BE2C (cell line): ENCODE data around the gene POMGNT2.
A peak's percentile ranks its signal among the peaks of the same experiment; 100 is the strongest.
"Not testable (repeated sequence)": the region's sequence is repeated elsewhere in the genome, so short reads cannot be mapped to it uniquely, and the experiment has no call there.

ENCODE experiments used
- DNase-seq: peaks from one replicate; pipeline ENCODE4 v3.0.0-alpha.2; 2020
- H3K27me3 ChIP-seq: fragments of 250-450 bp; sonication (Bioruptor Pico); 2 replicates; pipeline ENCODE4 v1.5.1; 2020; ENCODE audit warnings: mild to moderate bottlenecking
- H3K36me3 ChIP-seq: fragments of 250-450 bp; sonication (Bioruptor Pico); 2 replicates; pipeline ENCODE4 v1.5.1; 2020; ENCODE audit warnings: mild to moderate bottlenecking
- H3K4me1 ChIP-seq: fragments of 250-450 bp; sonication (Bioruptor Pico); 2 replicates; pipeline ENCODE4 v1.5.1; 2020
- H3K4me3 ChIP-seq: 2 replicates; pipeline ENCODE4 v1.5.1; 2011; ENCODE audit warnings: low read depth, low read length
- H3K9me3 ChIP-seq: fragments of 250-450 bp; sonication (Bioruptor Pico); 2 replicates; pipeline ENCODE4 v1.5.1; 2020
- TF ChIP-seq, protein P1 (sequence below): IDR thresholded peaks from 2 replicates; pipeline ENCODE4 v1.5.1; 2012; ENCODE audit warnings: mild to moderate bottlenecking, low read depth, low read length

Gene POMGNT2

DNA sequence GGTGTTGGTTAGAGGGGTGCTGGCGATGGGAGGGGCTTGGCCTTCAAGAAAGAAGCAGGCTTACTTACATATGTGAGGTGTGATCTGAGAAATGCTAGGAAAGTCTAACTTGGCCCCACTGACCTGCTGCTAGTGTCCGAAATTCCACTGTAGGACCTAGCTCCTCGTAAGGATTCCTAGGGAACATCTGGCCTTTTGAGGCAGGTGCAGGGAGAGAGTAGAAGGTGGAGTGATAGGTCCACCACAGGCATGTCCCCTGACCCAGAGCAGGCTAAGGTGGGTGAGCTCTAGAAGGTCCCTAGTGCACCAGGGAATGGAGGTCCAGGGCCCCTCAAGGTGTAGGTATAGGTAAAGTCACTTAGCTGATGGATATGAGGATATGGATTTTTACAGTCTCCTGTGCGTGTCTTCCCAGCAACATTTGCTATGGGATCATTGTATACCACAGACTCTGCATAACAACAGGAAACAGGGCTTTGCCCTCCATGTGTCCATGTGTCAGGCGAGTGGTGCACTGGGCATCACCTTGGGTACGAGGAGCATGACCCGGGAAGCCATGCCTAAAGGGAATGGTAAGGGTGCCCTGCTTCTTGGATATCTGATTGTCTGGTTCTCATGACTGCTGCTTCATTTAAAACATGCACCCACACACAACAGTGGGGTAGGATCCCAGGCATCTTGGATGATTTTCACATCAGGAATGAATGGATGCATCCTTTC is 32.6 kb downstream of the POMGNT2 start:
- Histone ChIP-seq H3K36me3 (no peaks in the 10 kb centered on the region), H3K4me3 (no peak overlapping the region), H3K9me3 (no peaks in the 10 kb centered on the region), H3K27me3 (no peaks in the 10 kb centered on the region), H3K4me1 (no peaks in the 10 kb centered on the region)
- TF ChIP-seq, protein P1, sequence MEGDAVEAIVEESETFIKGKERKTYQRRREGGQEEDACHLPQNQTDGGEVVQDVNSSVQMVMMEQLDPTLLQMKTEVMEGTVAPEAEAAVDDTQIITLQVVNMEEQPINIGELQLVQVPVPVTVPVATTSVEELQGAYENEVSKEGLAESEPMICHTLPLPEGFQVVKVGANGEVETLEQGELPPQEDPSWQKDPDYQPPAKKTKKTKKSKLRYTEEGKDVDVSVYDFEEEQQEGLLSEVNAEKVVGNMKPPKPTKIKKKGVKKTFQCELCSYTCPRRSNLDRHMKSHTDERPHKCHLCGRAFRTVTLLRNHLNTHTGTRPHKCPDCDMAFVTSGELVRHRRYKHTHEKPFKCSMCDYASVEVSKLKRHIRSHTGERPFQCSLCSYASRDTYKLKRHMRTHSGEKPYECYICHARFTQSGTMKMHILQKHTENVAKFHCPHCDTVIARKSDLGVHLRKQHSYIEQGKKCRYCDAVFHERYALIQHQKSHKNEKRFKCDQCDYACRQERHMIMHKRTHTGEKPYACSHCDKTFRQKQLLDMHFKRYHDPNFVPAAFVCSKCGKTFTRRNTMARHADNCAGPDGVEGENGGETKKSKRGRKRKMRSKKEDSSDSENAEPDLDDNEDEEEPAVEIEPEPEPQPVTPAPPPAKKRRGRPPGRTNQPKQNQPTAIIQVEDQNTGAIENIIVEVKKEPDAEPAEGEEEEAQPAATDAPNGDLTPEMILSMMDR = no peak
- DNase-seq = no peak

DNA sequence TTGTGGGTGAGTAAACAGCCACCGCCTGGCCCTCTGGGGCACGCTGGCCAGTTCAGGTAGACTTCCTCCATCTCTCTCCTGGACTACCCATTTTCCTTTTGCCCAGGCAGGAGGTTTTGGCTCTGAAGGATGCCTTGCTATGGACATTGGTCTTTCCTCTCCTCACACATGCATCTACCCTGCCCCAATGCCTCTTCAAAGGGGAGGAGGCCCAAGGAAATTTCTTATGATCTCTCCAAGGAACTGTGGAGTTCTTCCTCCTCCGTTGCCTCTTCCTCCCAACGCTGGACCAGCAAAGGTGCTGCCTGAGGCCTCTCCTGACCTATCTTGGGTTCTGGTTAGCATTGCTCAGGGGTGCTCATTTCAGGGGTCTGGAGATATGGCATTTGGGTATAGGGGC is 33.5 kb downstream of the POMGNT2 start:
- H3K36me3 ChIP-seq = no peaks in the 10 kb centered on the region
- H3K4me1 ChIP-seq = no peaks in the 10 kb centered on the region
- H3K4me3 ChIP-seq = no peak overlapping the region
- no peaks in the 10 kb centered on the region for H3K27me3 ChIP-seq
- no peak for DNase-seq
- TF ChIP-seq, protein P1 = no peak
- no peaks in the 10 kb centered on the region for H3K9me3 ChIP-seq

DNA sequence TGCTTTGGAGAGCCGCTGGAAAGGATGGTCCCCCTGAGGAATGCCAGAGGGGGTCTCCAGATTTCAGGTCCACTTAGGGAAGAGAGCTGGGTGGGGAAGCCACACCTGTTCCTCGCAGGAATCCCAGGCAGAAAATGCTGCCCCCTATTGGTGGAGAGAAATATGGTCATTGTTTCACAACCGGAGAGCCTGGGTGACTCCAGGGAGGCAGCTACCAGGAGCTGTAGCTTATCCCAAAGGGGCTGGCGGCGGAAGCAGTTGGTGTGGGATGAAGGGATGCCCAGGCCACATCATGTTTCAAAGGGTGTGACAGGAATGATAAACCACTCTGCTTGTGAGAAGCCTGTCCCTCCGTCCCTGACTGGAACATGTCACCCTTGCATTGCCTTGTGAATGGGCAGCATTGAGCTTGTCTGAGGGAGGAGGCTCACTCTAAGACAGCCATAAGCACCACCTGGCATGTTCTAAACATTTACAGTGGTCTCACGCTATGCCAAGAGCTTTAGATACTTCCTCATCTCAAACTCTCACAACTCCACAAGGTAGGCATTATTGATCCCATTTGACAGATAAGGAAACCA is 34.5 kb downstream of the POMGNT2 start:
- no peaks in the 10 kb centered on the region for H3K9me3 ChIP-seq
- no peaks in the 10 kb centered on the region for H3K27me3 ChIP-seq
- no peaks in the 10 kb centered on the region for H3K36me3 ChIP-seq
- no peaks in the 10 kb centered on the region for H3K4me1 ChIP-seq
- TF ChIP-seq, protein P1 = peak; percentile 43
- DNase-seq = no peak
- H3K4me3 ChIP-seq = no peak overlapping the region

DNA sequence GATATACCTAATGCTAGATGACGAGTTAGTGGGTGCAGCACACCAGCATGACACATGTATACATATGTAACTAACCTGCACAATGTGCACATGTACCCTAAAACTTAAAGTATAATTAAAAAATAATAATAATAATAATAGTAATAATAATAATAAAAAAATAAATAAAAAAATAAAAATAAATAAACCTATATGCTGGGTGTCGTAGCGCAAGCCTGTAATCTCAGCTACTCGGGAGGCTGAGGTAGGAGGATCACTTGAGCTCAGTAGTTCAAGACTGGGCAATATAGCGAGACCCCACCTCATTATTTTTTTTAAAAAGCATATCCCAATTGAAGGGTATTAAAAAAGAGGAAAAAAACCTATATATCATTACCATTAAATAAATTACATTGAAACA is 35.2 kb downstream of the POMGNT2 start:
- not testable (repeated sequence) for H3K4me3 ChIP-seq, H3K27me3 ChIP-seq, H3K4me1 ChIP-seq, H3K9me3 ChIP-seq, DNase-seq, H3K36me3 ChIP-seq

DNA sequence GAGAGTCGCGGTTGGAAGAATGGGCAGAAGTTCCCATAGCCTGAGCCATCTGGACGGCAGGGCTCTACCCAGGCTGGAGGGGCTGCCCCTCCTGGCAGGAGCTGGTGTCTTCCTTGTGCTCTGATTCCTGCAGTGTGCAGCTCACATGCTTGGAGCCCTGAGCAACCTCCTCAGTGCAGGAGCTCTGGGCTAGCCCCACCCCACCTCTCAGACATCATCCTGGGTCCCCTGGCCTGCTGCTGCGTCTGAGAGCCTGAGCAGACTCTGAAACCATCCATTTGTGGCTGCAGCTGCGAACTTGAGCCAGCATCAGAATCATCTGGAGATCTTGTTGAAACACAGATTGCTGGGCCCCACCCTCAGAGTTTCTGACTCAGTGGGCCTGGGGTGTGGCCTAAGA is 42.8 kb downstream of the POMGNT2 start:
- Histone ChIP-seq H3K4me1 (peaks cover 5% of the 10 kb centered on the region; the same call in 1 of the 2 replicates), H3K36me3 (no peaks in the 10 kb centered on the region), H3K4me3 (no peak overlapping the region), H3K9me3 (no peaks in the 10 kb centered on the region), H3K27me3 (no peaks in the 10 kb centered on the region; the same call in 1 of the 2 replicates)
- DNase-seq = no peak
- TF ChIP-seq, protein P1 = no peak

DNA sequence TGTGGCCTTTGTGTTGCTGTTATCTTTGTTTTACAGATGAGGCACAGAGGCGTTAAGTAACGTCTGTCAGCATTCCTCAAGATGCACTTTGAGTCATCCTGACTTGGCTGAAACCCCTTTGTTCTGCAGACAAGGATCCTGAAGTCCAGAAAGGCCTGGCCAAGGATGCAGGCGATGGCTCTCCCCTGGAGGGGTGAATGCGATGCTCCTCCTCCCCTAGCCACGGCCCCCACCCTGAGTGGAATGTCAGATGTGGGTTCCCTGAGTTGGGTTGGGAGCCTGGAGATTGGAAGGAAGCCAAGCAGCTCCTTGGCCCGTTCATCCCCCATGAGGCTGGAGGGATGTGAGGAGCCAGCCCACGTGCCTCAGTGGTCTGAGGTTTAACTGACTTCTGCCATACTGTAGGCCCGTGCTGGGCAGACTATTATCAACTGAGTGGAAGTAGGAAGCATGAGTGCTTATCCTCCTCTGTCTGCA is 43.3 kb downstream of the POMGNT2 start:
- Histone ChIP-seq H3K4me3 (no peak overlapping the region), H3K4me1 (peaks cover 5% of the 10 kb centered on the region; the same call in 1 of the 2 replicates), H3K9me3 (no peaks in the 10 kb centered on the region), H3K27me3 (no peaks in the 10 kb centered on the region; the same call in 1 of the 2 replicates), H3K36me3 (no peaks in the 10 kb centered on the region)
- TF ChIP-seq, protein P1 = no peak
- no peak for DNase-seq
